22Rv1 (cell line): Measurements from ENCODE around the gene VWA1.

ENCODE experiments used
- H3K27ac ChIP-seq: fragments of 450-650 bp; 2 replicates; pipeline ENCODE4 v1.5.1; 2017
- ZFX ChIP-seq: fragments of 450-650 bp; IDR thresholded peaks from 2 replicates; pipeline ENCODE4 v1.6.1; 2017; ENCODE audit warnings: antibody characterized with exemption, borderline replicate concordance
- TF ChIP-seq, protein P1 (sequence below): fragments of 450-650 bp; IDR thresholded peaks from 2 replicates; pipeline ENCODE4 v1.5.1; 2017; ENCODE audit warnings: mild to moderate bottlenecking

VWA1 gene

DNA sequence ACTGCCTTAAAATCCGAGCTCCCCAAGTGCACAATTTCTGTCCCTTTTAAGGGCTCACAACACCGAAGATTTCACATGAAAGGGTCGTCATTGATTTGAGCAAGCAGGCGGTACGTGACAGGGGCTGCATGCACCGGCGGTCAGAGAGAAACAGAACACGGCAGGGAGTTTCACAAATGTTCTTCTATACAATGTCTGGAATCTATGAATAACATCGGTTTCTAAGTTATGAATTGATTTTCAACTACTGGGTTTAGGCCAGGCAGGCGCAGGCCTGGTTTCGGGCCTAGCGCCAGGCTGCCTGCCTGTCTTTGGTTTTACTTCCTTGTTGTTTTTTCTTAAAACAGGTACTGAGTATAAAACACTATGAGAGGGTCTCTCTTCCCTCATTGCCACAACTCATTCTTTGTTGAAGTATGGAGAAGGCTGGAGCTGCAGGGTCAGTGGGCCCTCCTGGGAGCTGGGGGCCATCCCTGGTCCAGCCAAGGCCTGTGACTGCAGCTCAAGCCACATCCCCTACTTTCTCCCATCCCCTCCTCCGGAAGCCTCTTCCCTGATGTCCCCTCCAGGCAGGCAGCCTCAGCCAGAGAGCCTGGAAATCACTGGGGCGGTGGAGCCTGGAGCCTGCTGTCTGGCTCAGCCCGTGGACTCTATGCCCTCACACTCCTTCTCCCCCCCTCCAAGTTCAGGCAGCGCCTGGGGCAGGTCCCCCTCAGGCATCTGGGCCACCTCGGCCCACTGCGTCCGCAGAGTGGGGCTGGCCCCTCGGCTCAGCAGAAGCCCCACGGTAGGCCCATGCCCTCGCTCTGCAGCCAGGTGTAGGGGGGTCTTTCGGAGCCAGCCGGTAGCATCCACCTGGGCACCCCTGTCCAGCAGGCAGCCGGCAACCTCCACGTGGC is 16.8 kb upstream of the VWA1 start:
- no peak overlapping the region for H3K27ac ChIP-seq
- TF ChIP-seq, protein P1, sequence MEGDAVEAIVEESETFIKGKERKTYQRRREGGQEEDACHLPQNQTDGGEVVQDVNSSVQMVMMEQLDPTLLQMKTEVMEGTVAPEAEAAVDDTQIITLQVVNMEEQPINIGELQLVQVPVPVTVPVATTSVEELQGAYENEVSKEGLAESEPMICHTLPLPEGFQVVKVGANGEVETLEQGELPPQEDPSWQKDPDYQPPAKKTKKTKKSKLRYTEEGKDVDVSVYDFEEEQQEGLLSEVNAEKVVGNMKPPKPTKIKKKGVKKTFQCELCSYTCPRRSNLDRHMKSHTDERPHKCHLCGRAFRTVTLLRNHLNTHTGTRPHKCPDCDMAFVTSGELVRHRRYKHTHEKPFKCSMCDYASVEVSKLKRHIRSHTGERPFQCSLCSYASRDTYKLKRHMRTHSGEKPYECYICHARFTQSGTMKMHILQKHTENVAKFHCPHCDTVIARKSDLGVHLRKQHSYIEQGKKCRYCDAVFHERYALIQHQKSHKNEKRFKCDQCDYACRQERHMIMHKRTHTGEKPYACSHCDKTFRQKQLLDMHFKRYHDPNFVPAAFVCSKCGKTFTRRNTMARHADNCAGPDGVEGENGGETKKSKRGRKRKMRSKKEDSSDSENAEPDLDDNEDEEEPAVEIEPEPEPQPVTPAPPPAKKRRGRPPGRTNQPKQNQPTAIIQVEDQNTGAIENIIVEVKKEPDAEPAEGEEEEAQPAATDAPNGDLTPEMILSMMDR: no peak
- no peak for TF ChIP-seq ZFX

DNA sequence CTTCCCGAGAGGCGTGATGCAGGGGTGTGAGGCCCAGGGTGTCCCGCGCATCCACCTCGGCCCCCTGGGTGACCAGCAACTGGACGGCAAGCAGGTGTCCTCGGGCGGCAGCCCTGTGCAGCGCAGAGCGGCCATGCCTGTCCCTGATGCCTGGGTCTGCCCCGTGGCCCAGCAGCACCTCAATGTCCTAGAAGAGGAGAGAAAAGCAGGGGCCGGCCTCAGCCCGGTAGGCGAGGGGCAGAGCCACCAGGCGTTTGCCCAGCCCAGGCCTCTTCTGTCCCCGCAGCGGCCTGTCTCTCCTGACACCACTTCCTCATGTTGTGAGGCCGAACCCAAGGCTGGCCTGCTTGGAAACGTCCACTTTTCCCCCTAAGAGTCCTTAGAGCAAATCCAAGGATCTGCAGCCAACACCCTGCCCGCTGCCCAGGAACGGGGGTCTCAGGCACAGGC is 16.1 kb upstream of the VWA1 start:
- TF ChIP-seq, protein P1: no peak
- TF ChIP-seq ZFX: no peak

DNA sequence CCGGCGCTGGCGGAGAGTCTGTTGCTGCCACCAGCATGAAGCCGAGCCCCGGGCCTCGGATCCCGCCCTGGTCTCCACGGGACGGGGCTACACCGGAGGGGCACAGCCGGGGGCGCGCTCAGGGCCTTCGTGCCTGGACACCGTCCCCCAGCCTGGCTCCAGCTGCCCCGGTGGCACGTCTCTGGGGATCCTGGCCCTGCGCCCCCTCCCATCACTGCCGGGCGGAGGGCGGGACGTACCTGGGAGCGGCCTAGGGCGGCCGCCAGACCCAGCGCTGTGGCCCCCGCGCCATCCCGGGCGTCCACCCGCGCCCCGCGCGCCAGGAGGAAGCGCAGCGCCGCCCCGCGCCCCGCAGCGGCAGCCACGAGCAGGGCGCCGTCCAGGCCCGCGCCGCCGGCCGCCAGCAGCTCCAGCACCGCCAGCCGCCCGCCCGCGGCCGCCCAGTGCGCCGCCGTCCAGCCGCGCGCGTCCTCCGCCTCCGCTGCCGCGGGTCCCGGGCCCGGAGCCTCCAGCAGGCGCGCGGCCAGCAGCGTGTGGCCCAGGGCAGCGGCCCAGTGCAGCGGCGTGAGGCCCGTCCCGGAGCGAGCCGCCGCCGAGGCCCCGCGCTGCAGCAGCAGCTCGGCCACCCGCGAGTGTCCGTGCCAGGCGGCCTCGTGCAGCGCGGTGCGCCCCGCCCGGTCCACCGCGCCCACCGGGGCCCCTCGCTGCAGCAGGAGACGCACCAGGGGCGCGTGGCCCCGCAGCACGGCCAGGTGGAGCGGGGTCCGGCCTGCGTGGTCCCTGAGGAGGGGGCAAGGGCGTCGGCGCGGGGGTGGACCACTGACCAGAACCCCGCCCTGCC is 15.5 kb upstream of the VWA1 start:
- no peak overlapping the region for H3K27ac ChIP-seq
- no peak for TF ChIP-seq ZFX
- TF ChIP-seq, protein P1: peak; percentile 64

More for the DNA sequence above, 16.1 kb upstream of the VWA1 start:
- no peak overlapping the region for H3K27ac ChIP-seq

DNA sequence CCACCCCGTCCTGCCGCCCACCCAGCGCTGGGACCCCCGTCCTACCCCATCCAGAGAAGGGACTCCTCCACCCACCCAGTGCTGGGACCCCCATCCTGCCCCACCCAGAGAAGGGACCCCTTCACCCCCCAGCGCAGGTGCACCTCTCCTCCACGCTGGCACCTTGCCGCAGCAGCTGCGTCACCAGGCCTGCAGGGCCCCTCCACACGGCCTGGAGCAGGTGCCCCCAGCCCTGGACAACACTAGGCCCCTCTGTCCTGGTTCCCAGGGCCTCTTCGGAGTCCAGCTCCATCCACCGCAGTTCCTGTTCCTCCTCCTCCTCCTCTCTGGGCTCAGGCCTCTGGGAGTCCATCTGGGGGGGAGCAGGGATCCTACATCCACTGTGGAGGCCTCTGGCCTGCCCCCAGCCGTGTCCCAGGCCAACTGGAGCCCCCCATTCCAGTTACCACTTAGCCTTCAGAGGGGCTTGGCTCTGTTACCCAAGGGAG is 14.8 kb upstream of the VWA1 start:
- no peak for TF ChIP-seq ZFX
- TF ChIP-seq, protein P1: no peak
- H3K27ac ChIP-seq: no peak overlapping the region

GRCh38 chr1:1421147-1421906 is 14.2 kb upstream of the VWA1 start, which contains the start of gene ANKRD65:
TSS of gene ANKRD65 (minus strand) at chr1:1421276. CDS start at chr1:1421005, 271 bp downstream.
- TF ChIP-seq ZFX: no peak
- TF ChIP-seq, protein P1: no peak
- no peak within 1 kb of the TSS for H3K27ac ChIP-seq

- TF ChIP-seq, protein P1: no peak
- TF ChIP-seq ZFX: no peak
- H3K27ac ChIP-seq: no peak overlapping the region
Measured at GRCh38 chr1:1421907-1422464, 13.5 kb upstream of the VWA1 start.
